Measurements from ENCODE around the gene BABAM2. TPM values are rescaled to one million over a fixed set of nuclear protein-coding genes. Genes with fewer than 3 reads are reported as not detected.
A peak's percentile ranks its signal among the peaks of the same experiment; 100 is the strongest.

The BABAM2 gene
- total and polyA plus RNA-seq, 7 donors: 34.2 to 74.5 (median 52.3) TPM

DNA sequence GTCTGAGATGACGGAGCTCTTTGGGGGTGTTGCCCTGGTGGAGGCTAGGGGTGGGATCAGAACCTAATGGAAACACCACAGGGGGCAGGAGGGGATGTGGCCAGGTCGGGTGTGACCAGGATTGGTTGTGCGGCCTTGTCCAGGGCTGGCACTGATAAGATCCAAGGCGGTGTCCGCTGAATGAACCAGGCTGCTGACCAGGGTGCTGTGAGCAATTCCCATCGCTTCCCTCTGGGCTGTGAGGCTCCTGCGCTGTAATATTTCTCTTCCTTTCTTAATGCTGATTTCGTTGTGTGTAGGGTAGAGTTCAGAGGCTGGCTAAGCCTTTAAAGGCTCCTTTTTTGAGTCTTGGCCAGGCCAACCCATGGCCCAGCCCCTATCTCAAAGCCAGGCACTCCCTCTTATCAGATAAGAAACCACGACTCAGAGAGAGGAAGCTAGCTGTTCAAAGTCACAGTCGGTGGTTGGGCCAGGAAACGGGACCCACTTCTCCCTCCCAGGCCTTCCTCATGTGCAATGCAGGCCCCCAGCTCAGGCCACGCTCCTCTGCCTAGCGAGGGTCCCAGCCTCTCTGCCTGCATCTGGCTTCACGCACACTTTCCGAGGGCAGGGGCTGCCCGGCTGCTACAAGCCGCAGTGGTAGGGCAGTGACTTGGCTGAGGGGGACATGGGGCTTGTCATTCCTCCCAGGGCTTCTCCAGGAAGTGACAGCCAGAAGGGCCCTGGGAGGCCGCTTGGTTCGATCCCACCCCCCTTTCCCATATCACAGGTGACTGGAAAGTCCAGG is 476.2 kb downstream of the BABAM2 start:
- no peaks in the 10 kb centered on the region for H3K36me3 ChIP-seq (ENCODE audit: insufficient read depth in 1 of 2, low read depth in 1 of 2)
- H3K9me3 ChIP-seq: no peaks in the 10 kb centered on the region
- ATAC-seq: no peak
- 73 to 81% (median 80%) methylated on average over 19 of the region's 19 CpGs for WGBS, 3 donors
- H3K4me1 ChIP-seq: peaks cover 31% of the 10 kb centered on the region
- intact Hi-C loops (cut with DNase I): no loop called here
- H3K27me3 ChIP-seq (ENCODE audit: insufficient read depth in 3 of 3, low read length in 2 of 3): no peaks in the 10 kb centered on the region
- TF ChIP-seq, protein P1, sequence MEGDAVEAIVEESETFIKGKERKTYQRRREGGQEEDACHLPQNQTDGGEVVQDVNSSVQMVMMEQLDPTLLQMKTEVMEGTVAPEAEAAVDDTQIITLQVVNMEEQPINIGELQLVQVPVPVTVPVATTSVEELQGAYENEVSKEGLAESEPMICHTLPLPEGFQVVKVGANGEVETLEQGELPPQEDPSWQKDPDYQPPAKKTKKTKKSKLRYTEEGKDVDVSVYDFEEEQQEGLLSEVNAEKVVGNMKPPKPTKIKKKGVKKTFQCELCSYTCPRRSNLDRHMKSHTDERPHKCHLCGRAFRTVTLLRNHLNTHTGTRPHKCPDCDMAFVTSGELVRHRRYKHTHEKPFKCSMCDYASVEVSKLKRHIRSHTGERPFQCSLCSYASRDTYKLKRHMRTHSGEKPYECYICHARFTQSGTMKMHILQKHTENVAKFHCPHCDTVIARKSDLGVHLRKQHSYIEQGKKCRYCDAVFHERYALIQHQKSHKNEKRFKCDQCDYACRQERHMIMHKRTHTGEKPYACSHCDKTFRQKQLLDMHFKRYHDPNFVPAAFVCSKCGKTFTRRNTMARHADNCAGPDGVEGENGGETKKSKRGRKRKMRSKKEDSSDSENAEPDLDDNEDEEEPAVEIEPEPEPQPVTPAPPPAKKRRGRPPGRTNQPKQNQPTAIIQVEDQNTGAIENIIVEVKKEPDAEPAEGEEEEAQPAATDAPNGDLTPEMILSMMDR (IDR thresholded peaks at IDR 0.05): no peak
- peak in 1 of 2 donors; percentile 59 for DNase-seq
- no peak overlapping the region for H3K4me3 ChIP-seq
- H3K27ac ChIP-seq: peak overlapping the region; percentile 82

DNA sequence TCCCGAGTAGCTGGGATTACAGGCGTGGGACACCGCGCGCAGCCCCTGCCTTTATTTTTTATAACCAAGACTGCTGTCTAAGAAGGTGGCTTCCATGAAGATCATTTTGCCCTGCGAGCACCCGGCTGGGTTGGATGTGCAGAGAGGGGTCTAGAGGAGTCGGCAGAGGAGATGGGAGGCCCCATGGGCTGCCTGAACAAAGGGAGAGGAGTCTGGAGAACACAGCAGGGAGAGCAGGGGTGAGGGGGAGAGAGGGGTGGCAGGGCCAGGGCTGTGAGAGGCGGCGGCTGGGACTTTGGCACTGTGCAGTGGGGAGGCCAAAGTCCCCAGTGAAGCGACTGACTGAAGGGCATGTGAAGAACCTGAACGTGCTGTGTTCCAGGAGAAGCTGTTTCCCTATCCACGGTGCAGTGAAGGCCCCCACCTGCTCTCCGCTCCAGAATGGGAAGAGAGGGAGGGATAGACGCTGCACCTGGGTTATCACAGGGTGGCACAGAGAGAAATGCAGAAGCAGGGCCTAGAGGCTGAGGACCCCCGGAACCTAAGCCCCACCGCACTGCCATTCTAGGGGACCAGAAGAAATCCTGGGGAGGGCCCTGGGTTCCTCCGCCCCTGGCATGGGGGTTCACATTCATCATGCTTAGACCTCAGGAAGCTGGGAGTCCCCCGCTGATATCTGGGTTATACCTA is 477.3 kb downstream of the BABAM2 start:
- H3K9me3 ChIP-seq: no peaks in the 10 kb centered on the region
- DNase-seq (peak in 1 of 2 donors; percentile 23), ATAC-seq (no peak)
- WGBS, 3 donors: 86 to 93% (median 86%) methylated on average over 17 to 19 of the region's 19 CpGs
- TF ChIP-seq, protein P1 (IDR thresholded peaks at IDR 0.05): no peak
- no peak overlapping the region for H3K27ac ChIP-seq
- no peak overlapping the region for H3K4me3 ChIP-seq
- peaks cover 31% of the 10 kb centered on the region for H3K4me1 ChIP-seq
- H3K36me3 ChIP-seq (ENCODE audit: insufficient read depth in 1 of 2, low read depth in 1 of 2): no peaks in the 10 kb centered on the region
- intact Hi-C loops (cut with DNase I): no loop called here
- no peaks in the 10 kb centered on the region for H3K27me3 ChIP-seq (ENCODE audit: insufficient read depth in 3 of 3, low read length in 2 of 3)

DNA sequence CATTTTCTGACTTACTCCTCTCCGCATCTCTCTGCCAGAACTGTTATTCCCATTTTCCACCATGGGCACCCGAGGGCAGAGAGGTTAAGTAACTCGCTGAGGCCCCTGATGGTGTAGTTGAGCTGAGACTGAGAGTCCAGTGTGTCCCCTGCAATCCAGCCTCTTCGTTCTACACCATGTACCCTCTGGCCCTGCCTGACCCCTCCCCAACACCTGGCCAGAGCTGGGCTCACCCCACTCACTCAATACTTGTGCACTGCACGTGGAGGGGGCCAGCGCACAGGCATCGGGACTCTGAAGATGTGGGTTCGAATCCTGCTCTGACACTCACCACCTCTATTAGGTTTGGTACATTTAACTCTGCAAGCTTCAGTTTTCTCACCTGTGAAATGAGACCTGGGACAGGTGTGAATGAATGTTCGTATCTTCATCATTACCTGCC is 477.8 kb downstream of the BABAM2 start:
- no peak overlapping the region for H3K27ac ChIP-seq
- no peaks in the 10 kb centered on the region for H3K27me3 ChIP-seq (ENCODE audit: insufficient read depth in 3 of 3, low read length in 2 of 3)
- 89 to 94% (median 93%) methylated on average over 9 of the region's 9 CpGs for WGBS, 3 donors
- intact Hi-C loops (cut with DNase I): no loop called here
- TF ChIP-seq, protein P1 (IDR thresholded peaks at IDR 0.05): no peak
- ATAC-seq (no peak), DNase-seq (peak in 1 of 2 donors; percentile 12)
- H3K4me3 ChIP-seq: no peak overlapping the region
- no peaks in the 10 kb centered on the region for H3K9me3 ChIP-seq
- peaks cover 31% of the 10 kb centered on the region for H3K4me1 ChIP-seq
- H3K36me3 ChIP-seq (ENCODE audit: insufficient read depth in 1 of 2, low read depth in 1 of 2): no peaks in the 10 kb centered on the region

DNA sequence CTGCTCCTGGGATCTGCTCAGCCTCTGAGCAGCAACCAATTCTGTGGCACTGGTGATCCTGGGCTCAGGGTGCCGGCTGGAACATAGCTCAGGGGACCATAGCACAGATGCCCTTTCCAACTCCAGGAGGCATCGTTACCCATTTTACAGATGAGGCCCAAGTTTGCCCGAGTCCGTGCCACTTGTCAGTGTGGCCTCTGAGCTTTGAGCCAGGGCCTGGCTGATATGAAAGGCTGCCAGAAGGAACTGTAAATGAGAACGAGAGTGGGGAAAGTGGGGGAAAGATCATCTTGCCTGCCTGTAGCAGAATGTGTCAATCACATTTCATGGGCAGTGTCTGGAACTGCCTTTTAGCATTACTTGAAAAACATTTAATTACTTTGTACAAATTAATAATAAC is 478.8 kb downstream of the BABAM2 start:
- no peaks in the 10 kb centered on the region for H3K9me3 ChIP-seq
- ATAC-seq: peak in 2 of 4 donors; percentile 10 to 21
- TF ChIP-seq, protein P1 (IDR thresholded peaks at IDR 0.05): no peak

More for the DNA sequence above, 478.8 kb downstream of the BABAM2 start:
- Histone ChIP-seq H3K27ac (peak overlapping the region; percentile 63), H3K4me3 (no peak overlapping the region), H3K36me3 (ENCODE audit: insufficient read depth in 1 of 2, low read depth in 1 of 2) (no peaks in the 10 kb centered on the region), H3K27me3 (ENCODE audit: insufficient read depth in 3 of 3, low read length in 2 of 3) (no peaks in the 10 kb centered on the region), H3K4me1 (peaks cover 31% of the 10 kb centered on the region)
- 48 to 59% (median 48%) methylated on average over 5 of the region's 5 CpGs for WGBS, 3 donors
- peak in 1 of 2 donors; percentile 24 for DNase-seq
- intact Hi-C loops (cut with DNase I): no loop called here
